22Rv1 (cell line): Measurements from ENCODE around the gene CABLES2.

Experiments used
- H3K27ac ChIP-seq: fragments of 450-650 bp; 2 replicates; pipeline ENCODE4 v1.5.1; 2017
- CTCF ChIP-seq: fragments of 450-650 bp; IDR thresholded peaks from 2 replicates; pipeline ENCODE4 v1.5.1; 2017; ENCODE audit warnings: mild to moderate bottlenecking
- ZFX ChIP-seq: fragments of 450-650 bp; IDR thresholded peaks from 2 replicates; pipeline ENCODE4 v1.6.1; 2017; ENCODE audit warnings: antibody characterized with exemption, borderline replicate concordance

CABLES2 gene

DNA sequence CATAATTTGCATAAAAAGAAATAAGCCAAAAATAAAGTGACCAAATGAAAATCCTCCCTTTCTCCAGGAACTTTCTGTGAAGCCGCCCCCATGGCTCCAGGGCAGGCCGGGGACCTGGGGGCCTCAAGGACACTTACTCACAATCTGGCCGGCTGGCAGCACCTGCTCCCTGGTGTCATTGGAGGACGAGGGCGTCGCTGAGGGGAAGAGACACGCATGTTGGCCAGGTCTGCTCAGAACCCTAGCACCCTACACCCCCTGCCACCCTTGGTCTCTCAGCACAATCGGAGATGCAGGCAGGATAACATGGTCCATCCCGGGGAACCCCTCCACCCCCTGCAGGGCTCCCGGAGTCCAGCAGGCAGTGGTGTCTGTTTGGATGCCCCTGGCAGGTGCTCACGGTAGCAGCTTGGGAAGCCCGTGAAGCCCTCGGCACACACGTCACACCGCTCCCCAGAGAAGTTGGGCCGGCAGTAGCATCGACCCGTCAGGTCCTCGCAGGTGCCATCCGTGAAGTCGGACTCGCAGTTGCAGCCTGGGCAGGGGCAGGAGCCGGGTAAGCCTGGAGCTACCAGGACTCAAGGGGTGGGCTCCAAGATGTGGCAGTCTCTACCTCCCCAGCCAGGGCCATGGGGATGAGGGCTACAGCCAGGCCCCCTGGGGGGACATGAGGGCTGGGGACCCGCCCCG, 61.3 kb downstream of the CABLES2 start:
- H3K27ac ChIP-seq = no peak overlapping the region
- no peak for TF ChIP-seq ZFX
- no peak for TF ChIP-seq CTCF

GRCh38 chr20:62344782-62345181, 62.3 kb downstream of the CABLES2 start:
- no peak for TF ChIP-seq ZFX
- TF ChIP-seq CTCF = no peak
- H3K27ac ChIP-seq = no peak overlapping the region

GRCh38 chr20:62344092-62344491, 63.0 kb downstream of the CABLES2 start:
- TF ChIP-seq CTCF (no peak), ZFX (no peak)
- H3K27ac ChIP-seq = no peak overlapping the region

GRCh38 chr20:62342910-62343309, 64.2 kb downstream of the CABLES2 start:
- TF ChIP-seq ZFX (no peak), CTCF (no peak)
- no peak overlapping the region for H3K27ac ChIP-seq

DNA sequence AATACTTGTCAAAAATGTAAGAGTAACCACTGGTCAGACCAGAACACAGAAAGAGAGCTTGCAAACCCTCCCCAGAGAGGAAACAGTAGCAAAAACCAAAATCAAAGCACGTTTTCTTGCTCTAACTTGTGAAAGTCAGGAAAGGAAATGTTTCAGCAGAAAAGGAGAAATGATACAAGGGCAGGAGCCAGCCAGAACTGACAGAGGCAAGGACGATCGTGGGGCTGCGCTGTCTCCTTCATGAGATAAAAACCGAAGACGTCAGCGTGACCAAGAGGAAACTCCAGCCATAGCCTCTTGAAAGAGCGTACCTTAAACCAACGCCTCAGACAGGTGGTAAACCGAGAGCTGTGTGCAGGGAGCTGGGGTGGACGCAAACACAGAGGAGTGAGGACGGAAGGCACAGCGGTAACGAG, 67.4 kb downstream of the CABLES2 start:
- no peak overlapping the region for H3K27ac ChIP-seq

More for the DNA sequence above, 67.4 kb downstream of the CABLES2 start:
- TF ChIP-seq ZFX = no peak
- TF ChIP-seq CTCF = no peak
